Endothelial cell of umbilical vein (primary cell): ENCODE data around the gene RUBCN. TPM values are rescaled to one million over a fixed set of nuclear protein-coding genes. Genes with fewer than 3 reads are reported as not detected.
A peak's percentile ranks its signal among the peaks of the same experiment; 100 is the strongest.

ENCODE experiments used
- BruUV-seq: library from RNA; stranded (reverse); fragments of 400-500 nt; replicated peaks from 2 replicates; lab custom pipeline; 2021; lab: Mats Ljungman, UMichigan
- CTCF ChIA-PET: fragments of 300-600, 350-600 bp; sonication (Branson Sonifier 250); formaldehyde crosslinking; loops from one replicate; lab custom pipeline; 2021; ENCODE audit warnings: antibody characterized with exemption, inconsistent platforms; lab: Charles Lee
- POLR2A ChIA-PET: fragments of 300-600, 350-600 bp; sonication (Branson Sonifier 250); formaldehyde crosslinking; loops from one replicate; lab custom pipeline; 2021; ENCODE audit warnings: antibody characterized with exemption, inconsistent platforms; lab: Charles Lee
- DNase-seq: peaks from one replicate; pipeline ENCODE4 v3.0.0-alpha.2; 2011; ENCODE audit warnings: low read depth, low spot score
- FAIRE-seq: peaks from 2 replicates; lab custom pipeline; 2011; peaks lifted over from hg19 to GRCh38; lab: Jason Lieb, UNC
- H2AFZ ChIP-seq: 2 replicates; pipeline ENCODE4 v1.6.0; 2012; ENCODE audit warnings: low read depth, low read length, control low read depth, inconsistent platforms
- H3K27ac ChIP-seq: 2 replicates; pipeline ENCODE4 v1.5.1; 2011; ENCODE audit warnings: low read depth, mild to moderate bottlenecking, control low read depth, low read length, moderate library complexity; ENCODE audit not compliant: insufficient read depth
- H3K27me3 ChIP-seq, 2 experiments: 2 replicates each; pipeline versions ENCODE4 v1.6.0 to v1.6.1; 2011; ENCODE audit warnings: low read length in 2 of 2, mixed read lengths in 1 of 2; ENCODE audit not compliant: control insufficient read depth in 2 of 2, insufficient read depth in 2 of 2
- H3K36me3 ChIP-seq, 2 experiments: 2 replicates in 1 of 2; 3 replicates in 1 of 2; pipeline ENCODE4 v1.5.1; 2011; ENCODE audit warnings: low read length in 2 of 2, mild to moderate bottlenecking in 1 of 2, moderate library complexity in 1 of 2; ENCODE audit not compliant: control insufficient read depth in 2 of 2, insufficient read depth in 2 of 2; ENCODE audit errors: extremely low read depth in 1 of 2
- H3K4me1 ChIP-seq: 3 replicates; pipeline ENCODE4 v1.5.1; 2011; ENCODE audit warnings: mild to moderate bottlenecking, low read length; ENCODE audit not compliant: control insufficient read depth, insufficient read depth; ENCODE audit errors: extremely low read depth
- H3K4me2 ChIP-seq: 2 replicates; pipeline ENCODE4 v1.6.1; 2011; ENCODE audit warnings: low read length, control low read depth, mixed read lengths; ENCODE audit not compliant: insufficient read depth
- H3K4me3 ChIP-seq, 3 experiments: fragments of 200-600 bp in 1 of 3; sonication (generic), shearing (Covaris generic) in 1 of 3; replicated peaks in 1 of 3; 2 replicates each; pipeline ENCODE4 v1.5.1; 2011 to 2016; ENCODE audit warnings: control low read depth in 3 of 3, low read length in 3 of 3, mild to moderate bottlenecking in 2 of 3, inconsistent platforms in 1 of 3, low read depth in 1 of 3, moderate library complexity in 1 of 3; ENCODE audit not compliant: insufficient read depth in 1 of 3
- H3K79me2 ChIP-seq: 2 replicates; pipeline ENCODE4 v1.6.0; 2012; ENCODE audit warnings: low read length, inconsistent platforms; ENCODE audit not compliant: control insufficient read depth, insufficient read depth
- H3K9ac ChIP-seq: replicated peaks from 2 replicates; pipeline ENCODE3; 2011; ENCODE audit warnings: low read length, control low read depth; ENCODE audit not compliant: insufficient read depth; ENCODE audit errors: extremely low read depth
- H3K9me1 ChIP-seq: replicated peaks from 3 replicates; pipeline ENCODE4 v1.6.0; 2011; ENCODE audit warnings: mild to moderate bottlenecking, low read length; ENCODE audit not compliant: control insufficient read depth, insufficient read depth; ENCODE audit errors: extremely low read depth
- H3K9me3 ChIP-seq: replicated peaks from 2 replicates; pipeline ENCODE4 v1.5.1; 2012; ENCODE audit warnings: low read length, inconsistent platforms; ENCODE audit not compliant: control insufficient read depth, insufficient read depth
- H4K20me1 ChIP-seq: replicated peaks from 2 replicates; pipeline ENCODE3; 2011; ENCODE audit warnings: mild to moderate bottlenecking, low read length; ENCODE audit not compliant: control insufficient read depth, insufficient read depth; ENCODE audit errors: extremely low read depth
- EZH2 ChIP-seq: IDR thresholded peaks from 2 replicates; pipeline ENCODE4 v1.6.1; 2012; ENCODE audit warnings: borderline replicate concordance, low read depth, mild to moderate bottlenecking, moderate library complexity, low read length, inconsistent platforms; ENCODE audit not compliant: severe bottlenecking
- FOS ChIP-seq: IDR thresholded peaks from 2 replicates; pipeline ENCODE4 v1.6.1; 2011; ENCODE audit warnings: mild to moderate bottlenecking, low read length, moderate library complexity, borderline replicate concordance; ENCODE audit not compliant: insufficient read depth
- GATA2 ChIP-seq: IDR thresholded peaks from 2 replicates; pipeline ENCODE4 v1.7.0; 2011; ENCODE audit warnings: low read depth, mild to moderate bottlenecking, moderate library complexity, mixed read lengths, low read length; ENCODE audit not compliant: insufficient read length, insufficient read depth
- JUN ChIP-seq: IDR thresholded peaks from 2 replicates; pipeline ENCODE4 v1.6.1; 2011; ENCODE audit warnings: borderline replicate concordance, low read depth; ENCODE audit not compliant: insufficient read length, insufficient read depth
- MYC ChIP-seq: IDR thresholded peaks from one replicate; pipeline ENCODE4 v1.6.1; 2011; ENCODE audit warnings: mild to moderate bottlenecking, low read depth, low read length
- POLR2A ChIP-seq: IDR thresholded peaks from 2 replicates; pipeline ENCODE4 v1.6.1; 2012; ENCODE audit warnings: low read depth, mild to moderate bottlenecking, control low read depth, low read length
- POLR2AphosphoS5 ChIP-seq: IDR thresholded peaks from 2 replicates; pipeline ENCODE4 v1.6.1; 2012; ENCODE audit warnings: low read depth, mild to moderate bottlenecking, control low read depth, low read length, moderate library complexity; ENCODE audit not compliant: insufficient read depth
- dilution Hi-C: fragments of 300-500 bp; cut with MboI; formaldehyde crosslinking; loops from one replicate; pipeline ENCODE4 v1.15.0; 2019; ENCODE audit warnings: low sequenced_read_pairs; ENCODE audit not compliant: extremely low pct_ligation_motif_present
- intact Hi-C: fragments of 100-400 bp; cut with micrococcal nuclease; formaldehyde crosslinking; loops from one replicate; pipeline ENCODE4 v1.10.0; 2022
- polyA plus RNA-seq, 4 experiments: library from polyadenylated mRNA; depleted of rRNA in 3 of 4; stranded (reverse) in 3 of 4; unstranded in 1 of 4; fragments of >200 nt; gene quantifications; 2 replicates each; pipeline versions ENCODE4 v1.2.1 to v1.2.3, GENCODE V29; 2011 to 2012; ENCODE audit warnings: missing spikeins in 1 of 4
- total RNA-seq: library from RNA; stranded (reverse); gene quantifications from 2 replicates; pipeline ENCODE4 v1.2.3, GENCODE V29; 2021
- TF ChIP-seq, protein P1 (sequence below): IDR thresholded peaks from 2 replicates; pipeline ENCODE4 v1.6.1; 2011; ENCODE audit not compliant: insufficient read depth, insufficient read length
- TF ChIP-seq, protein P2 (sequence below), 2 donors: IDR thresholded peaks; 1 replicate in 1 of 2; 2 replicates in 1 of 2; pipeline ENCODE4 v1.5.1; 2011; ENCODE audit warnings: low read length in 2 of 2, mild to moderate bottlenecking in 2 of 2, moderate library complexity in 2 of 2, control low read depth in 1 of 2, inconsistent platforms in 1 of 2, low read depth in 1 of 2; ENCODE audit not compliant: insufficient read depth in 1 of 2; ENCODE audit errors: extremely low read depth in 1 of 2

Gene RUBCN
- total and polyA plus RNA-seq, 2 donors (not counting 3 experiments of a cell fraction or from before 2014, with no cell fraction given), result 15.0 to 25.8 TPM

DNA sequence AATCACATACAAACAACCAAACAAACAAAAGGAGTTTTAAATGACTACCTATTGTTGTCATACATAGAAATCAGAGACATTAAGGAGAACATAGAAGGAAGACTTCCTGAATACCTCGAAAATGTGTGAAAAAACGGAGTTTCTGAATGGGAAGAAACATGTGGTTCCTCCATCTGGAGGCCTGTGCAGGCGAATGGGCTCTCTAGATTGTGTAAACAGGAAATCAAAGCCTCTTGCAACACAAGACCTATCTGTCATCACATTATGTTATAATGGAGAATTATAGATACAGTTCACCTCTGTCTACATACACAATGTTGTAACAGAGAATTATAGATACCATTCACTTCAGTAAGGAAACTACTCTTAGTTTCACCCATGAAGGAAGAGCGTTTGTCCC, 44.1 kb downstream of the RUBCN start:
- no peak for FAIRE-seq

More for the DNA sequence above, 44.1 kb downstream of the RUBCN start:
- H3K79me2 ChIP-seq, result no peaks in the 10 kb centered on the region
- TF ChIP-seq, protein P1, sequence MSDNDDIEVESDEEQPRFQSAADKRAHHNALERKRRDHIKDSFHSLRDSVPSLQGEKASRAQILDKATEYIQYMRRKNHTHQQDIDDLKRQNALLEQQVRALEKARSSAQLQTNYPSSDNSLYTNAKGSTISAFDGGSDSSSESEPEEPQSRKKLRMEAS, result no peak
- TF ChIP-seq, protein P2, sequence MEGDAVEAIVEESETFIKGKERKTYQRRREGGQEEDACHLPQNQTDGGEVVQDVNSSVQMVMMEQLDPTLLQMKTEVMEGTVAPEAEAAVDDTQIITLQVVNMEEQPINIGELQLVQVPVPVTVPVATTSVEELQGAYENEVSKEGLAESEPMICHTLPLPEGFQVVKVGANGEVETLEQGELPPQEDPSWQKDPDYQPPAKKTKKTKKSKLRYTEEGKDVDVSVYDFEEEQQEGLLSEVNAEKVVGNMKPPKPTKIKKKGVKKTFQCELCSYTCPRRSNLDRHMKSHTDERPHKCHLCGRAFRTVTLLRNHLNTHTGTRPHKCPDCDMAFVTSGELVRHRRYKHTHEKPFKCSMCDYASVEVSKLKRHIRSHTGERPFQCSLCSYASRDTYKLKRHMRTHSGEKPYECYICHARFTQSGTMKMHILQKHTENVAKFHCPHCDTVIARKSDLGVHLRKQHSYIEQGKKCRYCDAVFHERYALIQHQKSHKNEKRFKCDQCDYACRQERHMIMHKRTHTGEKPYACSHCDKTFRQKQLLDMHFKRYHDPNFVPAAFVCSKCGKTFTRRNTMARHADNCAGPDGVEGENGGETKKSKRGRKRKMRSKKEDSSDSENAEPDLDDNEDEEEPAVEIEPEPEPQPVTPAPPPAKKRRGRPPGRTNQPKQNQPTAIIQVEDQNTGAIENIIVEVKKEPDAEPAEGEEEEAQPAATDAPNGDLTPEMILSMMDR (IDR thresholded peaks at IDR 0.05; ENCODE audit: extremely low read depth in 1 of 2, insufficient read depth in 1 of 2, low read depth in 1 of 2, low read length in 2 of 2), result no peak
- TF ChIP-seq MYC (no peak), FOS (no peak), JUN (no peak), POLR2AphosphoS5 (no peak), POLR2A (no peak), GATA2 (no peak), EZH2 (no peak)
- ChIA-PET CTCF (no interaction called here), POLR2A (no interaction called here)
- DNase-seq, result peak; percentile 26
- H3K27ac ChIP-seq, result no peak overlapping the region
- no peaks in the 10 kb centered on the region for H3K9me3 ChIP-seq
- H3K4me1 ChIP-seq, result no peaks in the 10 kb centered on the region
- no peak overlapping the region for H3K4me2 ChIP-seq
- H4K20me1 ChIP-seq, result no peaks in the 10 kb centered on the region
- no peaks in the 10 kb centered on the region for H3K9me1 ChIP-seq
- intact Hi-C loops, result no loop called here
- H2AFZ ChIP-seq, result no peak overlapping the region
- no TSS peak for BruUV-seq
- dilution Hi-C loops, result no loop called here
- H3K36me3 ChIP-seq, result peaks cover 4 to 24% of the 10 kb centered on the region in 2 experiments
- H3K9ac ChIP-seq, result no peak overlapping the region
- no peaks in the 10 kb centered on the region for H3K27me3 ChIP-seq
- no peak overlapping the region for H3K4me3 ChIP-seq
